SK-N-SH (cell line): ENCODE results near the gene PEF1. TPM values are rescaled to one million over a fixed set of nuclear protein-coding genes. Genes with fewer than 3 reads are reported as not detected.

ENCODE experiments used
- CTCF ChIA-PET: fragments of 300-600, 350-600 bp; formaldehyde crosslinking; extraction: SDS; loops from one replicate; lab custom pipeline; 2021; lab: Yijun Ruan, JAX
- POLR2A ChIA-PET: fragments of 350-600 bp; sonication (Branson Sonifier 250); formaldehyde crosslinking; extraction: SDS; loops from one replicate; lab custom pipeline; 2020; ENCODE audit warnings: antibody characterized with exemption, inconsistent platforms; lab: Yijun Ruan, JAX
- DNase-seq: peaks from one replicate; pipeline ENCODE4 v3.0.0; 2012
- H2AFZ ChIP-seq: fragments of 200-600 bp; sonication (generic); 2 replicates; pipeline ENCODE4 v1.8.1; 2016; ENCODE audit warnings: antibody characterized with exemption, mild to moderate bottlenecking, low read depth
- H3F3A ChIP-seq: fragments of 200-600 bp; sonication (generic); replicated peaks from 2 replicates; pipeline ENCODE3; 2016; ENCODE audit warnings: antibody characterized with exemption, mild to moderate bottlenecking; ENCODE audit not compliant: insufficient read depth
- H3K27ac ChIP-seq, 2 experiments: fragments of 200-500 bp in 1 of 2; fragments of 200-600 bp in 1 of 2; sonication (Bioruptor generic) in 1 of 2; sonication (generic), shearing (Covaris generic) in 1 of 2; 2 replicates each; pipeline versions ENCODE4 v1.5.1 to v1.6.1; 2014 to 2016; ENCODE audit warnings: low read depth in 2 of 2, inconsistent platforms in 1 of 2, low read length in 1 of 2, mild to moderate bottlenecking in 1 of 2, mixed read lengths in 1 of 2
- H3K27me3 ChIP-seq: fragments of 200-600 bp; sonication (generic), shearing (Covaris generic); 2 replicates; pipeline ENCODE4 v1.6.1; 2016; ENCODE audit warnings: mixed run types; ENCODE audit not compliant: insufficient read depth
- H3K36me3 ChIP-seq, 2 experiments: fragments of 200-500 bp in 1 of 2; fragments of 200-600 bp in 1 of 2; sonication (Bioruptor generic) in 1 of 2; sonication (generic) in 1 of 2; replicated peaks in 1 of 2; 2 replicates each; pipeline versions ENCODE3 to v1.5.1; 2014 to 2016; ENCODE audit warnings: low read length in 1 of 2, mild to moderate bottlenecking in 1 of 2; ENCODE audit not compliant: insufficient read depth in 2 of 2, control insufficient read depth in 1 of 2
- H3K4me1 ChIP-seq, 2 experiments: fragments of 200-500 bp in 1 of 2; fragments of 200-600 bp in 1 of 2; sonication (Bioruptor generic) in 1 of 2; sonication (generic), shearing (Covaris generic) in 1 of 2; 2 replicates each; pipeline versions ENCODE4 v1.5.1 to v1.6.1; 2014 to 2016; ENCODE audit warnings: low read depth in 1 of 2, low read length in 1 of 2, mixed run types in 1 of 2; ENCODE audit not compliant: insufficient read depth in 2 of 2, control insufficient read depth in 1 of 2
- H3K4me2 ChIP-seq: fragments of 200-600 bp; sonication (generic), shearing (Covaris generic); 2 replicates; pipeline ENCODE4 v1.6.1; 2017; ENCODE audit warnings: mixed run types
- H3K4me3 ChIP-seq, 2 experiments: fragments of 200-500 bp in 1 of 2; fragments of 200-600 bp in 1 of 2; sonication (Bioruptor generic) in 1 of 2; sonication (generic), shearing (Covaris generic) in 1 of 2; 2 replicates each; pipeline versions ENCODE4 v1.5.1 to v1.8.1; 2014 to 2016; ENCODE audit warnings: low read depth in 2 of 2, inconsistent platforms in 1 of 2, low read length in 1 of 2, mild to moderate bottlenecking in 1 of 2, mixed read lengths in 1 of 2, moderate library complexity in 1 of 2
- H3K79me2 ChIP-seq: fragments of 200-600 bp; sonication (generic); 2 replicates; pipeline ENCODE4 v1.8.1; 2017; ENCODE audit warnings: mild to moderate bottlenecking; ENCODE audit not compliant: insufficient read depth
- H3K9ac ChIP-seq: fragments of 200-600 bp; sonication (generic); 2 replicates; pipeline ENCODE4 v1.6.1; 2017; ENCODE audit warnings: mixed run types
- H3K9me2 ChIP-seq: fragments of 200-600 bp; sonication (generic); 2 replicates; pipeline ENCODE4 v1.6.1; 2017; ENCODE audit warnings: mixed run types
- H3K9me3 ChIP-seq: fragments of 200-600 bp; sonication (generic); 2 replicates; pipeline ENCODE4 v1.6.1; 2017; ENCODE audit warnings: mixed run types, mild to moderate bottlenecking, moderate library complexity
- H4K20me1 ChIP-seq: fragments of 200-600 bp; sonication (generic); 2 replicates; pipeline ENCODE4 v1.6.1; 2017; ENCODE audit warnings: mild to moderate bottlenecking, mixed run types; ENCODE audit not compliant: insufficient read depth
- EP300 ChIP-seq, 2 experiments: IDR thresholded peaks; 2 replicates each; pipeline versions ENCODE4 v1.4.0 to v1.6.1; 2012; ENCODE audit warnings: borderline replicate concordance in 1 of 2, low read depth in 1 of 2, low read length in 1 of 2
- EZH2phosphoT487 ChIP-seq: fragments of 200-600 bp; sonication (generic); IDR thresholded peaks from 2 replicates; pipeline ENCODE4 v1.6.1; 2017; ENCODE audit warnings: low read depth, mixed run types, mild to moderate bottlenecking, antibody characterized with exemption, moderate library complexity, borderline replicate concordance
- FOXJ3 ChIP-seq: sonication (generic); formaldehyde crosslinking; IDR thresholded peaks from 2 replicates; pipeline ENCODE4 v1.5.1; 2020; ENCODE audit warnings: mild to moderate bottlenecking, missing genetic modification reagents
- GABPA ChIP-seq: IDR thresholded peaks from 2 replicates; pipeline ENCODE4 v1.4.0; 2012; ENCODE audit warnings: low read depth, mild to moderate bottlenecking
- IRF3 ChIP-seq: fragments of 150-350 bp; IDR thresholded peaks from 2 replicates; pipeline ENCODE4 v1.6.1; 2016; ENCODE audit warnings: mild to moderate bottlenecking, low read depth, low read length
- MXI1 ChIP-seq: IDR thresholded peaks from 2 replicates; pipeline ENCODE4 v1.6.1; 2012; ENCODE audit warnings: mild to moderate bottlenecking, low read depth, low read length, improper control_type of control experiment
- NFIC ChIP-seq: IDR thresholded peaks from 2 replicates; pipeline ENCODE4 v1.4.0; 2012; ENCODE audit warnings: borderline replicate concordance
- NRF1 ChIP-seq: IDR thresholded peaks from 2 replicates; pipeline ENCODE4 v1.6.1; 2012; ENCODE audit warnings: low read depth, mild to moderate bottlenecking, low read length
- RFX5 ChIP-seq: IDR thresholded peaks from 2 replicates; pipeline ENCODE4 v1.6.1; 2012; ENCODE audit warnings: mild to moderate bottlenecking, improper control_type of control experiment, low read length
- RXRA ChIP-seq: IDR thresholded peaks from 2 replicates; pipeline ENCODE4 v1.4.0; 2012; ENCODE audit warnings: low read depth, mild to moderate bottlenecking, borderline replicate concordance
- SIN3A ChIP-seq: IDR thresholded peaks from 2 replicates; pipeline ENCODE4 v1.6.1; 2012; ENCODE audit warnings: low read depth, mild to moderate bottlenecking, low read length, moderate library complexity, borderline replicate concordance
- YY1 ChIP-seq: IDR thresholded peaks from 2 replicates; pipeline ENCODE4 v1.4.0; 2012; ENCODE audit warnings: low read depth, mild to moderate bottlenecking
- WGBS: methylation state at CpG from one replicate; pipeline ENCODE4 v1.1.6; 2017; ENCODE audit warnings: low lambda C conversion rate; 5-methylcytosine and 5-hydroxymethylcytosine counted together
- polyA plus RNA-seq, 3 experiments: library from polyadenylated mRNA; depleted of rRNA; stranded (reverse); fragments of >200 nt; gene quantifications; 2 replicates each; pipeline ENCODE4 v1.2.3, GENCODE V29; 2012
- TF ChIP-seq, protein P1 (sequence below): IDR thresholded peaks from 2 replicates; pipeline ENCODE4; 2012
- TF ChIP-seq, protein P2 (sequence below): fragments of 150-350 bp; IDR thresholded peaks from 2 replicates; pipeline ENCODE4 v1.6.1; 2017; ENCODE audit warnings: antibody characterized with exemption, low read length, low read depth, borderline replicate concordance
- TF ChIP-seq, protein P3 (sequence below): IDR thresholded peaks from 2 replicates; pipeline ENCODE4 v1.4.0; 2012; ENCODE audit warnings: low read depth, borderline replicate concordance
- TF ChIP-seq, protein P4 (sequence below): fragments of 200-600 bp; sonication (generic); IDR thresholded peaks from 2 replicates; pipeline ENCODE4 v1.6.1; 2017; ENCODE audit warnings: antibody characterized with exemption, mild to moderate bottlenecking, moderate library complexity

PEF1 gene
- polyA plus RNA-seq, 1 of the 3 experiments (the other 2 are of a cell fraction): 51.9 TPM

DNA sequence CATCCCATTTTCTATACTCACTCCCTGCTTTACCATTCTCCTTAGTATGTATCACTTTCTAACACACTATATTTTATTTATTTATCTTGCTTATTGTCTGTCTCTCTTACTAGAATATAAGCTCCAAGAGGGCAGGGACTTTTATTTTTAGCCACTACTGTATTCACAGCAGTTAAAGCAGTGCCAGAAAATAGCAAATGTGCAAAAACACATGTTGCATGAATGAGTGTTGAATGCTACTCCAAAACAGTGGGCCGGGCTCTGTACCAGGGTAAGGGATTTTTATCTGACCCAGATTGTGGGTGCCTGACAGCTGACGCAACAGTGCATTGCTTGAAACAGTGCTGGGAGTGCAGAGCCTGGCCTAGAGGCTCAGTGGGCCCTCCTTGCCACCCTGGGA is 34.4 kb upstream of the PEF1 start:
- Histone ChIP-seq H3K4me2 (no peak overlapping the region), H2AFZ (no peak overlapping the region), H3K27ac (no peak overlapping the region), H3K9me3 (no peaks in the 10 kb centered on the region), H3K9ac (no peak overlapping the region), H3K79me2 (no peaks in the 10 kb centered on the region), H3K4me3 (no peak overlapping the region), H3K4me1 (peaks cover 0 to 8% of the 10 kb centered on the region in 2 experiments; a peak in 1 of 4 replicates), H3K9me2 (no peaks in the 10 kb centered on the region), H3K27me3 (no peaks in the 10 kb centered on the region), H3K36me3 (peaks cover 0 to 3% of the 10 kb centered on the region in 2 experiments), H3F3A (no peaks in the 10 kb centered on the region), H4K20me1 (no peaks in the 10 kb centered on the region)
- ChIA-PET POLR2A (interaction anchor here (1.4 kb wide), 1 partner anchor 110 kb away, joined by 4 read pairs; no protein-coding TSS in a partner anchor), CTCF (interaction anchor here (0.8 to 2.1 kb wide), 8 partner anchors 13 to 66 kb away, joined by 3 to 8 read pairs (median 3); no protein-coding TSS in a partner anchor)
- DNase-seq: no peak
- 42% methylated on average over 2 of the region's 2 CpGs for WGBS
- TF ChIP-seq RFX5: no peak

DNA sequence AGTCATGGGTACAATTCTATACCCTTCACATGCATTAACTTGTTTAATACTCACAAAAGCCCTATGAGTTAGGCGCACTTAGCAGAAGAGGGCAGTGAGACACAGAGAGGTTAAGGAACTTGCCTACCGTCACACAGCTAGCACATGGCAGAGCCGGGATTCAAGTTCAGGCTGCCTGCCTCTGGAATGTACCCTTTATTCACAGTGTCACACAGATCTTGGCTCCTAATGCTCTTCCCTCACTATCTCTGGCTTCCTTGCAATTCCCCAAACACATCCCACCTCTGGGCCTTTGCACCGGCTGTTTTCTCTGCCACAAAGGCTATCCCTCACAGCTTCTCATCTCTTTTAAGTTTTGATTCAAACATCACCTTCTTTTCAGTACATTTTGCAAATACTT is 34.0 kb upstream of the PEF1 start:
- WGBS: 96% methylated on average over 4 of the region's 4 CpGs
- CTCF ChIA-PET: interaction anchor here (0.8 to 2.1 kb wide), 8 partner anchors 12 to 67 kb away, joined by 3 to 8 read pairs (median 3); no protein-coding TSS in a partner anchor

More for the DNA sequence above, 34.0 kb upstream of the PEF1 start:
- Histone ChIP-seq H3K27ac (no peak overlapping the region), H3K4me3 (no peak overlapping the region), H3K9me3 (no peaks in the 10 kb centered on the region), H3K9me2 (no peaks in the 10 kb centered on the region), H3K9ac (no peak overlapping the region), H3F3A (no peaks in the 10 kb centered on the region), H3K27me3 (no peaks in the 10 kb centered on the region), H4K20me1 (no peaks in the 10 kb centered on the region), H3K4me1 (peaks cover 0 to 8% of the 10 kb centered on the region in 2 experiments; a peak in 1 of 4 replicates), H3K4me2 (no peak overlapping the region), H2AFZ (no peak overlapping the region), H3K36me3 (peaks cover 0 to 3% of the 10 kb centered on the region in 2 experiments), H3K79me2 (no peaks in the 10 kb centered on the region)
- POLR2A ChIA-PET: interaction anchor here (1.4 kb wide), 1 partner anchor 110 kb away, joined by 4 read pairs; no protein-coding TSS in a partner anchor
- DNase-seq: no peak
- TF ChIP-seq GABPA: no peak
- TF ChIP-seq, protein P1, sequence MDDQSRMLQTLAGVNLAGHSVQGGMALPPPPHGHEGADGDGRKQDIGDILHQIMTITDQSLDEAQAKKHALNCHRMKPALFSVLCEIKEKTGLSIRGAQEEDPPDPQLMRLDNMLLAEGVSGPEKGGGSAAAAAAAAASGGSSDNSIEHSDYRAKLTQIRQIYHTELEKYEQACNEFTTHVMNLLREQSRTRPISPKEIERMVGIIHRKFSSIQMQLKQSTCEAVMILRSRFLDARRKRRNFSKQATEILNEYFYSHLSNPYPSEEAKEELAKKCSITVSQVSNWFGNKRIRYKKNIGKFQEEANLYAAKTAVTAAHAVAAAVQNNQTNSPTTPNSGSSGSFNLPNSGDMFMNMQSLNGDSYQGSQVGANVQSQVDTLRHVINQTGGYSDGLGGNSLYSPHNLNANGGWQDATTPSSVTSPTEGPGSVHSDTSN: no peak
- TF ChIP-seq NFIC: no peak
- TF ChIP-seq, protein P2, sequence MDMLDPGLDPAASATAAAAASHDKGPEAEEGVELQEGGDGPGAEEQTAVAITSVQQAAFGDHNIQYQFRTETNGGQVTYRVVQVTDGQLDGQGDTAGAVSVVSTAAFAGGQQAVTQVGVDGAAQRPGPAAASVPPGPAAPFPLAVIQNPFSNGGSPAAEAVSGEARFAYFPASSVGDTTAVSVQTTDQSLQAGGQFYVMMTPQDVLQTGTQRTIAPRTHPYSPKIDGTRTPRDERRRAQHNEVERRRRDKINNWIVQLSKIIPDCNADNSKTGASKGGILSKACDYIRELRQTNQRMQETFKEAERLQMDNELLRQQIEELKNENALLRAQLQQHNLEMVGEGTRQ: no peak
- TF ChIP-seq EP300 (IDR thresholded peaks at IDR 0.05; ENCODE audit: borderline replicate concordance in 1 of 2, low read depth in 1 of 2, low read length in 1 of 2): no peak
- TF ChIP-seq, protein P3, sequence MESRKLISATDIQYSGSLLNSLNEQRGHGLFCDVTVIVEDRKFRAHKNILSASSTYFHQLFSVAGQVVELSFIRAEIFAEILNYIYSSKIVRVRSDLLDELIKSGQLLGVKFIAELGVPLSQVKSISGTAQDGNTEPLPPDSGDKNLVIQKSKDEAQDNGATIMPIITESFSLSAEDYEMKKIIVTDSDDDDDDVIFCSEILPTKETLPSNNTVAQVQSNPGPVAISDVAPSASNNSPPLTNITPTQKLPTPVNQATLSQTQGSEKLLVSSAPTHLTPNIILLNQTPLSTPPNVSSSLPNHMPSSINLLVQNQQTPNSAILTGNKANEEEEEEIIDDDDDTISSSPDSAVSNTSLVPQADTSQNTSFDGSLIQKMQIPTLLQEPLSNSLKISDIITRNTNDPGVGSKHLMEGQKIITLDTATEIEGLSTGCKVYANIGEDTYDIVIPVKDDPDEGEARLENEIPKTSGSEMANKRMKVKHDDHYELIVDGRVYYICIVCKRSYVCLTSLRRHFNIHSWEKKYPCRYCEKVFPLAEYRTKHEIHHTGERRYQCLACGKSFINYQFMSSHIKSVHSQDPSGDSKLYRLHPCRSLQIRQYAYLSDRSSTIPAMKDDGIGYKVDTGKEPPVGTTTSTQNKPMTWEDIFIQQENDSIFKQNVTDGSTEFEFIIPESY: no peak
- TF ChIP-seq, protein P4, sequence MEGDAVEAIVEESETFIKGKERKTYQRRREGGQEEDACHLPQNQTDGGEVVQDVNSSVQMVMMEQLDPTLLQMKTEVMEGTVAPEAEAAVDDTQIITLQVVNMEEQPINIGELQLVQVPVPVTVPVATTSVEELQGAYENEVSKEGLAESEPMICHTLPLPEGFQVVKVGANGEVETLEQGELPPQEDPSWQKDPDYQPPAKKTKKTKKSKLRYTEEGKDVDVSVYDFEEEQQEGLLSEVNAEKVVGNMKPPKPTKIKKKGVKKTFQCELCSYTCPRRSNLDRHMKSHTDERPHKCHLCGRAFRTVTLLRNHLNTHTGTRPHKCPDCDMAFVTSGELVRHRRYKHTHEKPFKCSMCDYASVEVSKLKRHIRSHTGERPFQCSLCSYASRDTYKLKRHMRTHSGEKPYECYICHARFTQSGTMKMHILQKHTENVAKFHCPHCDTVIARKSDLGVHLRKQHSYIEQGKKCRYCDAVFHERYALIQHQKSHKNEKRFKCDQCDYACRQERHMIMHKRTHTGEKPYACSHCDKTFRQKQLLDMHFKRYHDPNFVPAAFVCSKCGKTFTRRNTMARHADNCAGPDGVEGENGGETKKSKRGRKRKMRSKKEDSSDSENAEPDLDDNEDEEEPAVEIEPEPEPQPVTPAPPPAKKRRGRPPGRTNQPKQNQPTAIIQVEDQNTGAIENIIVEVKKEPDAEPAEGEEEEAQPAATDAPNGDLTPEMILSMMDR: no peak
- TF ChIP-seq RXRA: no peak
- TF ChIP-seq SIN3A: no peak
- TF ChIP-seq YY1: no peak
- TF ChIP-seq MXI1: no peak
- no peak for TF ChIP-seq EZH2phosphoT487
- no peak for TF ChIP-seq RFX5
- TF ChIP-seq FOXJ3 (CRISPR knock-in tag): no peak
- no peak for TF ChIP-seq NRF1
- no peak for TF ChIP-seq IRF3
- TF ChIP-seq, all 33 proteins: peak for 0
